Activated CD8-positive, alpha-beta memory T cell treated with anti-CD3 and anti-CD28 coated beads for 36 hours (primary cell): ENCODE measurements around the gene DDI2. TPM values are rescaled to one million over a fixed set of nuclear protein-coding genes. Genes with fewer than 3 reads are reported as not detected.

Experiments used
- CTCF ChIA-PET: fragments of 350-600 bp; sonication (Branson Sonifier 250); formaldehyde crosslinking; loops from one replicate; lab custom pipeline; 2021; ENCODE audit warnings: antibody characterized with exemption; lab: Charles Lee
- POLR2A ChIA-PET: fragments of 350-600 bp; sonication (Branson Sonifier 250); formaldehyde crosslinking; loops from one replicate; lab custom pipeline; 2021; ENCODE audit warnings: antibody characterized with exemption; lab: Charles Lee
- total RNA-seq, 2 experiments: library from RNA; stranded (reverse); gene quantifications; one replicate each; pipeline ENCODE4 v1.2.3, GENCODE V29; 2021

The DDI2 gene
- total RNA-seq, 2 experiments from 2014 or later = 45.2 to 47.1 TPM

DNA sequence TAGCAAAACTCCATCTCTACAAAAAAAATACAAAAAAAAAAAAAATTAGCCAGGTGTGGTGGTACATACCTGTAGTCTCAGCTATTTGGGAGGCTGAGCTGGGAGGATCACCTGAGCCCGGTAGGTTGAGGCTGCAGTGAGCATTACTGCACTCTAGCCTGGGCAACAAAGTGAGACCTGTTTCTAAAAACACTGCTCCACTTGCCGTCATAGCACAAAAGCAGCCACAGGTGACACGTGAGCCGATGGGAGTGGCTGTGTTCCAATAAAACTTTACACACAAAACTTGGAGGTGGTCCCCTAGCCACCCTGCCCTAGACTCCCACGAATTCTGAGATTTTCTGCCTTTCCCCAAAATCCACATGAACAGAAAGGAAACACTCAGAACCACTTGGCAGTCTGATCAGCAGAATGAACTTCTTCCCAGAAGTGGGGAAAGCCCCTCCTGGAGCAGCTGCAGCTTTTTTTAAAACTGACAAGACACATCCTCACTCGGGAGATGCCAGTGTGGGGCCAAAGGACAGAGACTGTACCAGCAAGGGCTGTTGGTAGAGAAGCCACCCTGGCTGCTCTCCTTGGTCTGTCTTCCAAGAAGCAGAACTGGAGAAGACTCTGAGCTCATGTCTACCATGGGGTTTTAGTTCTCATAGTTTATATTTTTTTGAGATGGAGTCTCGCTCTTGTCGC lies 90.1 kb downstream of the DDI2 start:
- ChIA-PET POLR2A (no interaction called here), CTCF (interaction anchor here (1.6 kb wide), 1 partner anchor 11 kb away, joined by 3 read pairs; no protein-coding TSS in a partner anchor)

DNA sequence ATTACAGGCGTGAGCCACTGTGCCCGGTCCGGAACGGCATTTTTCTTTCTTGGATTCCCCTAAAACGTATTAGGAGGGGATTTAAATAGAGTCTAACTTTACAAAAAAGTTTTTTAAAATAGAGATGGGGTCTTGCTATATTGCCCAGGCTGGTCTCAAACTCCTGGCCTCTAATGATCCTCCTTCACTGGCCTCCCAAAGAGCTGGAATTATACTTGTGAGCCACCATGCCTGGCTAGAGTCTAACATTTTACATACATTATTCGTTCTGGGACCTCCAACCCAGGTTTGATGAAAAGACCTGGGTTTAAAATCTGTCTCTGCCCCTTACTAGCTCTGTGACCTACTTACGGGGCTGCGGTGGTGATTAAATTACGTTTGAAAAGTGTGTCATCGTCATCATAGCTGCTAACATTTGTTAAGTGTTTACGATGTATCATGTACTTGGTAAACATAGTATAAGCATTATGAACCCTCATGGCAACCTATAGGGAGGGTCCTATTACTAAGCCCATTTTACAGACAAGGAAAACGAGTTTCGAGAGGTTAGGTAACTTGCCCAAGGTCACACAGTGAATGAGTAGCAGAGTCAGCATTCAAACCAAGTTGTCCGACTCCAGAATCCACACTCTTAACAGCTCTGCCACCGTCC lies 91.4 kb downstream of the DDI2 start:
- CTCF ChIA-PET = no interaction called here

DNA sequence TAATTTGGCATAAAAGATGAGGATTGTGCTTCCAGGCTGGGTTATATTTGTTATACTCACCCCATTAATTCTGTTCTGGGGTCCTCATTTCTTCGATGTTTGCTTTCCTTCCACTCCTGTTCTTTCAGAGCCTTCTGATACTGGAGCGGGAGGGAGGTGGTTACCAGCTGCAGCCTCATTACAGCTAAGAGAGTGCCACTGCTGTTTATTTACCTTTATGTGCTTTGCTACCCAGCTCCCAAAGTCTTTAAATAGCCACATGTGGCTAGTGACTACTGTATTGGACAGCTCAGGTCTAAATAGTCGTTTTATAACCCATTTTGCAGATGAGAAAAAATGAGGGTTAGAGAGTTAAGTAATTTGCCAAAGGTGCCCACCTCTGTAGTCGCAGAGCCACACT lies 92.0 kb downstream of the DDI2 start:
- POLR2A ChIA-PET = no interaction called here
- CTCF ChIA-PET = no interaction called here

More for the DNA sequence above, 91.4 kb downstream of the DDI2 start:
- POLR2A ChIA-PET = interaction anchor here (0.5 kb wide), 1 partner anchor 299 kb away, joined by 5 read pairs; no protein-coding TSS in a partner anchor

DNA sequence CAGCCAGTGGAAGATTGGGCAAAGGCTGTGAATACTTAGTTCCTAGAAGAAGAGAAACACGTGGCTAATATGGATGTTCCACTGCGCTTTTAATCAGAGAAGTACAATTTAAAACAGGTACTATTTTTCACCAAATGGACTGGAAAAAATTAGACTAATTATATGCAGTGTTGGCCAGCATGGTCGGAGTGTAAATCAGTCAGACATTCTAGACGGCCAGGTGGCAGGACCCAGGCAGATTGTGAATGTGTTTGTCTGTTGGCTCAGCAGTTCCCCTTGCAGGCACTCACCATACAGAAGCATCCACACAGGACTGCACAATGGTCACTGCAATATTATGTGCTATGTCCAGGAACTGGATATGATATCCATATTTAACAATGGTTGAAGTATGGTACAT lies 94.9 kb downstream of the DDI2 start:
- POLR2A ChIA-PET = interaction anchor here (0.6 kb wide), 1 partner anchor 27 kb away, joined by 4 read pairs; no protein-coding TSS in a partner anchor
- CTCF ChIA-PET = interaction anchor here (0.7 kb wide), 1 partner anchor 182 kb away, joined by 5 read pairs; no protein-coding TSS in a partner anchor

DNA sequence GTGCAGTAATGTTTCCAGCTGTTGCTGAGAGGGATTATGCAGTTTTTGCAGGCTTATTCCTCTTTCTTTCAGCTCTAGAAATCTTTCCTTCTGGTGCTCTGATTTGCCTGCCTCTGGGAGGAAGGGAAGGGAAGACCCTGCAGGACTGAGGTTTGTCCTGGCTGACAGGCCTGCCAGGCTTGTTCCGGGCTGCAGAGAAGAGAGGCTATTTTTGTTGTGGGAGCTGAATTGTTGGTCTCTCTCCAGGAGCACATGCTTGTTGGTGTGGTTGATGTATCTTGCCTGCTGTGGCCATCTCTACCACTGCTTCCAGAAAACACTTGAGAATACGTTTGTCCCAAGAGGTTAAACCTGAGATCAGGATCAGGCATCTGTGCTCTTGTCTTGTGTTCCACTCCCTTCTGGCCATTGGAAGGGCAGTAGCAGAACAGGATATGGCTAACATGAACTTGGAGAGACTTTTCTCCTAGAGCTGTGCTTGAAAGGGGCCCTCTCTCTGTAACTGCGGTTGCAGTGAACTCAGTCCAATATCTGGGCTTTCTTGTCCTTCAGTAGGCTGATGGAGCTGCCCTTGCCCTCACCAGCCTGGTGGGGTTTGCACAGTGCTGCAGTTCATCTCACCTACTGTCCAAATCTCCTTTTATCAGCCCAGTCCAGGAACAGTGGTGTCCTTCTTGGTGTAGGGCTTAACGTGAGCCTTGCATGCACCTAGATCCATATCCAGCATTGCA lies 97.3 kb downstream of the DDI2 start:
- POLR2A ChIA-PET = interaction anchor here (0.7 kb wide), 1 partner anchor 601 kb away, joined by 4 read pairs; no protein-coding TSS in a partner anchor
- CTCF ChIA-PET = no interaction called here

DNA sequence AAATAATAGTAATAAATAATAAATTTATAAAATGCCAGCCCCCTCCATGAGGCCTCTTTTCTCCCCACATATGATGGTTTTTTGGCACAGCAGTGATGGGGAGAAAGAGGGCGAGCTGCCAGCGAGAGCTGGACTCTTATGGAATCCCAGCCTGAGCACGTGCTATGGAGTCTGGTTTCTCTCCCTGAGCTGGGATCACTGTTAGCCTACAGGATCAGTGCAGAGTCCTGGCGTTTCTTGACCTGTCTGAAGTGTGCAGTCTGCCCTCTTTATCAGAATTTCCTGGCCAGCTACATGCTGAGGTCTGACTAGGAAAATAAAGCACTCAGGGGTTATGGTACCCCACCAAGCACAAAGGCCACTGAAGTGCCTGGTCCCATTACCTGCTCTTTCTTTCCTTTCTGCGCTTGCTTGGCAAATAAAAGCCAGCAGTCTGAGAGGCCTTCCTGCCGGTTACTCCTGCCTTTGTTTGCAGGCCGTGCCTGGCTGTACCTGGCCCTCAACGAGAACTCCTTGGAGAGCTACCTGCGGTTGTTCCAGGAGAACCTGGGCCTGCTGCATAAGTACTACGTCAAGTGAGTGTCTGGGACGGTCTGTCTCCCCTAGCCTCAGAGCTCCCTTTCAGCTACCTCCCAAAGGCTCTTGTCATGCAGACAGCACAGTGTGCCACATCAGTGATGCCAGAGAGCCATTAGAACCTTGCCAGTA lies 100.3 kb downstream of the DDI2 start:
- ChIA-PET CTCF (interaction anchor here (1.1 kb wide), 1 partner anchor 11 kb away, joined by 3 read pairs; no protein-coding TSS in a partner anchor), POLR2A (no interaction called here)

DNA sequence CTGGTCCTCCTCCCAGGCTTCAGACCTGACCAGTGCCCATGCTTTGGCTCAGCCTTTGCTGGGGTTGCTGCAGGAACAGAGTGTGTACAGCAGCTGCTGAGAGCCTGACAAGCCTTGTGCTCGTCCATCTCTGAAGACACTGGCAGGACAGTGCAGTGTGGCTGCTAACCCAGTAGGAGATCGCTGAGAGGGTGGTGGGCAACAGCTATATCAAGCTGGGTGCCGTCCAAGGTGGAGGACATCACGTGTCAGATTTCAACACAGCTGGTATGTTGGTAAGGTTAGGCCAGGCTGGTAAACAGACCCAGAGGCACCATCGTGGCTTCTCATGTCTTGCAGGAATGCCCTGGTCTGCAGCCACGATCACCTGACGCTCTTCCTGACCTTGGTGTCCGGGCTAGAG lies 100.9 kb downstream of the DDI2 start:
- ChIA-PET CTCF (interaction anchor here (0.6 to 1.1 kb wide), 2 partner anchors 11 to 102 kb away, joined by 3 to 4 read pairs; no protein-coding TSS in a partner anchor), POLR2A (no interaction called here)

Other genes starting within 250 kb of the DDI2 start
- 10 to 100 TPM; 66.8 to 67.5 TPM for gene EFHD2, start 207.6 kb upstream of the DDI2 start, total RNA-seq
- not detected for gene CTRC, start 179.0 kb upstream of the DDI2 start, total RNA-seq
- gene CELA2A, start 160.7 kb upstream of the DDI2 start, total RNA-seq = not detected
- not detected for gene CELA2B, start 141.4 kb upstream of the DDI2 start, total RNA-seq
- 1 to 10 TPM; 8.3 to 9.2 TPM for gene CASP9, start 93.2 kb upstream of the DDI2 start, total RNA-seq
- 10 to 100 TPM; 17.1 to 17.4 TPM for gene DNAJC16, start 90.6 kb upstream of the DDI2 start, total RNA-seq
- gene AGMAT, start 32.4 kb upstream of the DDI2 start, total RNA-seq = 10 to 100 TPM; 19.6 to 20.3 TPM
- 10 to 100 TPM; 52.0 to 53.8 TPM for gene PLEKHM2, start 66.9 kb downstream of the DDI2 start, total RNA-seq
- gene SLC25A34, start 118.8 kb downstream of the DDI2 start, total RNA-seq = under 1 TPM; 0.75 to 0.80 TPM
- gene TMEM82, start 125.0 kb downstream of the DDI2 start, total RNA-seq = not detected
- not detected for gene FBLIM1, start 141.3 kb downstream of the DDI2 start, total RNA-seq
- 1 to 10 TPM; 1.6 to 2.0 TPM for gene UQCRHL, start 190.2 kb downstream of the DDI2 start, total RNA-seq
- 10 to 100 TPM; 60.8 to 63.1 TPM for gene SPEN, start 230.2 kb downstream of the DDI2 start, total RNA-seq